Loucy (cell line): ENCODE measurements around the gene JAKMIP3.

Source experiments
- H2AFZ ChIP-seq: fragments of 200-600 bp; sonication (generic); 2 replicates; pipeline ENCODE4 v1.6.0; 2016; ENCODE audit warnings: antibody characterized with exemption, mild to moderate bottlenecking, low read length, moderate library complexity
- H3F3A ChIP-seq: fragments of 200-600 bp; 2 replicates; pipeline ENCODE4 v1.6.0; 2016; ENCODE audit warnings: antibody characterized with exemption, low read depth, mild to moderate bottlenecking
- H3K27me3 ChIP-seq: fragments of 200-600 bp; sonication (generic); 2 replicates; pipeline ENCODE4 v1.6.1; 2014; ENCODE audit warnings: low read length, mild to moderate bottlenecking; ENCODE audit not compliant: insufficient read depth, poor library complexity, severe bottlenecking
- H3K36me3 ChIP-seq: fragments of 200-600 bp; sonication (generic); 2 replicates; pipeline ENCODE4 v1.6.1; 2016; ENCODE audit warnings: low read length; ENCODE audit not compliant: insufficient read depth
- H3K4me1 ChIP-seq: fragments of 200-600 bp; sonication (generic); 2 replicates; pipeline ENCODE4 v1.5.1; 2014; ENCODE audit warnings: low read length, mild to moderate bottlenecking; ENCODE audit not compliant: insufficient read depth, poor library complexity, severe bottlenecking
- H3K4me2 ChIP-seq: fragments of 200-600 bp; sonication (generic); 2 replicates; pipeline ENCODE4 v1.6.0; 2014; ENCODE audit warnings: antibody characterized with exemption, low read length, low read depth, mild to moderate bottlenecking; ENCODE audit not compliant: poor library complexity, severe bottlenecking
- H3K4me3 ChIP-seq: fragments of 200-600 bp; sonication (generic); 2 replicates; pipeline ENCODE4 v1.5.1; 2014; ENCODE audit warnings: low read length, mild to moderate bottlenecking, mixed read lengths; ENCODE audit not compliant: poor library complexity, severe bottlenecking
- H3K79me2 ChIP-seq: fragments of 200-600 bp; sonication (generic); 2 replicates; pipeline ENCODE4 v1.6.1; 2014; ENCODE audit warnings: low read length; ENCODE audit not compliant: insufficient read depth
- H3K9ac ChIP-seq: fragments of 200-600 bp; sonication (generic); 2 replicates; pipeline ENCODE4 v1.6.0; 2014; ENCODE audit warnings: mild to moderate bottlenecking, low read depth, low read length, moderate library complexity; ENCODE audit not compliant: poor library complexity, severe bottlenecking
- H3K9me2 ChIP-seq: fragments of 200-600 bp; sonication (generic); replicated peaks from 2 replicates; pipeline ENCODE4 v1.6.1; 2016; ENCODE audit warnings: low read depth, low read length, mixed read lengths
- H3K9me3 ChIP-seq: fragments of 200-600 bp; sonication (generic); 2 replicates; pipeline ENCODE4 v1.6.1; 2014; ENCODE audit warnings: mild to moderate bottlenecking, antibody characterized with exemption, low read length, low read depth; ENCODE audit not compliant: insufficient read depth
- H4K20me1 ChIP-seq: fragments of 200-600 bp; sonication (generic); 2 replicates; pipeline ENCODE4 v1.6.0; 2014; ENCODE audit warnings: antibody characterized with exemption, low read length, mild to moderate bottlenecking; ENCODE audit not compliant: insufficient read depth, poor library complexity, severe bottlenecking
- CTCF ChIP-seq: fragments of 200-600 bp; sonication (generic); conservative IDR thresholded peaks from 2 replicates; pipeline ENCODE4 v1.5.1; 2014; ENCODE audit warnings: mild to moderate bottlenecking, antibody characterized with exemption, low read length
- EZH2phosphoT487 ChIP-seq: fragments of 200-600 bp; IDR thresholded peaks from 2 replicates; pipeline ENCODE4 v1.6.1; 2018; ENCODE audit warnings: antibody characterized with exemption, mild to moderate bottlenecking, moderate library complexity, borderline replicate concordance

JAKMIP3 gene

GRCh38 chr10:132040046-132040445 lies 25.7 kb upstream of the JAKMIP3 start:
- Histone ChIP-seq H4K20me1 (no peaks in the 10 kb centered on the region), H3K4me2 (no peak overlapping the region), H3K9me2 (no peaks in the 10 kb centered on the region), H3K9me3 (no peaks in the 10 kb centered on the region), H3K27me3 (no peaks in the 10 kb centered on the region), H3K79me2 (no peaks in the 10 kb centered on the region), H3K4me3 (no peak overlapping the region), H3K4me1 (no peaks in the 10 kb centered on the region), H2AFZ (no peak overlapping the region), H3F3A (no peaks in the 10 kb centered on the region), H3K9ac (no peak overlapping the region), H3K36me3 (no peaks in the 10 kb centered on the region)
- TF ChIP-seq CTCF = no peak
- no peak for TF ChIP-seq EZH2phosphoT487

- H3K9me3 ChIP-seq = no peaks in the 10 kb centered on the region
- H3K9ac ChIP-seq = no peak overlapping the region
- no peaks in the 10 kb centered on the region for H3K27me3 ChIP-seq
- no peaks in the 10 kb centered on the region for H3K4me1 ChIP-seq
- no peak for TF ChIP-seq CTCF
- no peak for TF ChIP-seq EZH2phosphoT487
- no peak overlapping the region for H3K4me2 ChIP-seq
- H3F3A ChIP-seq = no peaks in the 10 kb centered on the region
- no peak overlapping the region for H3K4me3 ChIP-seq
- no peaks in the 10 kb centered on the region for H3K79me2 ChIP-seq
- H3K9me2 ChIP-seq = no peaks in the 10 kb centered on the region
- H4K20me1 ChIP-seq = no peaks in the 10 kb centered on the region
- H2AFZ ChIP-seq = no peak overlapping the region
- no peaks in the 10 kb centered on the region for H3K36me3 ChIP-seq
Measured at GRCh38 chr10:132041340-132041739, 24.4 kb upstream of the JAKMIP3 start.

GRCh38 chr10:132043861-132044695 lies 21.7 kb upstream of the JAKMIP3 start:
- H3K4me3 ChIP-seq = no peak overlapping the region
- H3F3A ChIP-seq = no peaks in the 10 kb centered on the region
- H4K20me1 ChIP-seq = no peaks in the 10 kb centered on the region
- TF ChIP-seq EZH2phosphoT487 = no peak
- TF ChIP-seq CTCF = no peak
- no peaks in the 10 kb centered on the region for H3K27me3 ChIP-seq
- no peaks in the 10 kb centered on the region for H3K4me1 ChIP-seq
- no peaks in the 10 kb centered on the region for H3K36me3 ChIP-seq
- H3K9me2 ChIP-seq = no peaks in the 10 kb centered on the region
- H2AFZ ChIP-seq = no peak overlapping the region
- no peak overlapping the region for H3K9ac ChIP-seq
- H3K4me2 ChIP-seq = no peak overlapping the region
- no peaks in the 10 kb centered on the region for H3K79me2 ChIP-seq
- no peaks in the 10 kb centered on the region for H3K9me3 ChIP-seq
